ENCODE results near the gene EVA1C.
"Not testable (repeated sequence)": the region's sequence is repeated elsewhere in the genome, so short reads cannot be mapped to it uniquely, and the experiment has no call there.

DNA sequence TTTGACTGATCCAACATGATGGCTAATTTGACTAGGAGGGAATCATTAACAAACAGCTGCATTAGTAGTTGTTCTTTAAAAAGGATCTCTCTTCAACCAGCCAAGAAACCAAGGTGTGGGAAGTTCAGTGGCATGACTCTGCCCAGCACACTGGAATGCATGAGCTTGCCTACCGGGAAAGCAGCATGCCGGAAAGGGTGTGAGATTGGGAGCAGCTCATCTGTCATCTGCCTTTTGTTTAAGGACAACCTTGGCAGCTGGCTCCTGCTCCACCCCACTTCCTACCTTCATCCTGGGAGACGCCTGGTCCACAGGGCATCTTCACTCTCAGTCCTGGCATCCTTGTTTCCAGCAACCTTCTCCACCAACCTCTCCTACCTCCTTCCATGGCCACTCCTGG lies 33.9 kb downstream of the EVA1C start:
- TF ChIP-seq, protein P1, sequence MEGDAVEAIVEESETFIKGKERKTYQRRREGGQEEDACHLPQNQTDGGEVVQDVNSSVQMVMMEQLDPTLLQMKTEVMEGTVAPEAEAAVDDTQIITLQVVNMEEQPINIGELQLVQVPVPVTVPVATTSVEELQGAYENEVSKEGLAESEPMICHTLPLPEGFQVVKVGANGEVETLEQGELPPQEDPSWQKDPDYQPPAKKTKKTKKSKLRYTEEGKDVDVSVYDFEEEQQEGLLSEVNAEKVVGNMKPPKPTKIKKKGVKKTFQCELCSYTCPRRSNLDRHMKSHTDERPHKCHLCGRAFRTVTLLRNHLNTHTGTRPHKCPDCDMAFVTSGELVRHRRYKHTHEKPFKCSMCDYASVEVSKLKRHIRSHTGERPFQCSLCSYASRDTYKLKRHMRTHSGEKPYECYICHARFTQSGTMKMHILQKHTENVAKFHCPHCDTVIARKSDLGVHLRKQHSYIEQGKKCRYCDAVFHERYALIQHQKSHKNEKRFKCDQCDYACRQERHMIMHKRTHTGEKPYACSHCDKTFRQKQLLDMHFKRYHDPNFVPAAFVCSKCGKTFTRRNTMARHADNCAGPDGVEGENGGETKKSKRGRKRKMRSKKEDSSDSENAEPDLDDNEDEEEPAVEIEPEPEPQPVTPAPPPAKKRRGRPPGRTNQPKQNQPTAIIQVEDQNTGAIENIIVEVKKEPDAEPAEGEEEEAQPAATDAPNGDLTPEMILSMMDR (conservative IDR thresholded peaks at IDR 0.05; ENCODE audit: low read depth in 2 of 2), result not testable (repeated sequence)
- TF ChIP-seq JUNB (IDR thresholded peaks at IDR 0.05; ENCODE audit: unreplicated experiment); POLR2AphosphoS5 (IDR thresholded peaks at IDR 0.05; ENCODE audit: low read depth); EZH2phosphoT487 (IDR thresholded peaks at IDR 0.05; ENCODE audit: unreplicated experiment); EZH2 (IDR thresholded peaks at IDR 0.05; ENCODE audit: low read depth, unreplicated experiment); NANOG (IDR thresholded peaks at IDR 0.05; ENCODE audit: borderline replicate concordance); CREB1 (CRISPR knock-in tag; IDR thresholded peaks at IDR 0.05; ENCODE audit: low read depth); ZNF114 (CRISPR knock-in tag; IDR thresholded peaks at IDR 0.05); ETS1 (IDR thresholded peaks at IDR 0.05): not testable (repeated sequence)
- TF ChIP-seq, protein P2, sequence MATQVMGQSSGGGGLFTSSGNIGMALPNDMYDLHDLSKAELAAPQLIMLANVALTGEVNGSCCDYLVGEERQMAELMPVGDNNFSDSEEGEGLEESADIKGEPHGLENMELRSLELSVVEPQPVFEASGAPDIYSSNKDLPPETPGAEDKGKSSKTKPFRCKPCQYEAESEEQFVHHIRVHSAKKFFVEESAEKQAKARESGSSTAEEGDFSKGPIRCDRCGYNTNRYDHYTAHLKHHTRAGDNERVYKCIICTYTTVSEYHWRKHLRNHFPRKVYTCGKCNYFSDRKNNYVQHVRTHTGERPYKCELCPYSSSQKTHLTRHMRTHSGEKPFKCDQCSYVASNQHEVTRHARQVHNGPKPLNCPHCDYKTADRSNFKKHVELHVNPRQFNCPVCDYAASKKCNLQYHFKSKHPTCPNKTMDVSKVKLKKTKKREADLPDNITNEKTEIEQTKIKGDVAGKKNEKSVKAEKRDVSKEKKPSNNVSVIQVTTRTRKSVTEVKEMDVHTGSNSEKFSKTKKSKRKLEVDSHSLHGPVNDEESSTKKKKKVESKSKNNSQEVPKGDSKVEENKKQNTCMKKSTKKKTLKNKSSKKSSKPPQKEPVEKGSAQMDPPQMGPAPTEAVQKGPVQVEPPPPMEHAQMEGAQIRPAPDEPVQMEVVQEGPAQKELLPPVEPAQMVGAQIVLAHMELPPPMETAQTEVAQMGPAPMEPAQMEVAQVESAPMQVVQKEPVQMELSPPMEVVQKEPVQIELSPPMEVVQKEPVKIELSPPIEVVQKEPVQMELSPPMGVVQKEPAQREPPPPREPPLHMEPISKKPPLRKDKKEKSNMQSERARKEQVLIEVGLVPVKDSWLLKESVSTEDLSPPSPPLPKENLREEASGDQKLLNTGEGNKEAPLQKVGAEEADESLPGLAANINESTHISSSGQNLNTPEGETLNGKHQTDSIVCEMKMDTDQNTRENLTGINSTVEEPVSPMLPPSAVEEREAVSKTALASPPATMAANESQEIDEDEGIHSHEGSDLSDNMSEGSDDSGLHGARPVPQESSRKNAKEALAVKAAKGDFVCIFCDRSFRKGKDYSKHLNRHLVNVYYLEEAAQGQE (IDR thresholded peaks at IDR 0.05; ENCODE audit: unreplicated experiment), result not testable (repeated sequence)
